ENCODE results near the gene TBC1D10B. TPM values are rescaled to one million over a fixed set of nuclear protein-coding genes. Genes with fewer than 3 reads are reported as not detected.

The TBC1D10B gene, protein sequence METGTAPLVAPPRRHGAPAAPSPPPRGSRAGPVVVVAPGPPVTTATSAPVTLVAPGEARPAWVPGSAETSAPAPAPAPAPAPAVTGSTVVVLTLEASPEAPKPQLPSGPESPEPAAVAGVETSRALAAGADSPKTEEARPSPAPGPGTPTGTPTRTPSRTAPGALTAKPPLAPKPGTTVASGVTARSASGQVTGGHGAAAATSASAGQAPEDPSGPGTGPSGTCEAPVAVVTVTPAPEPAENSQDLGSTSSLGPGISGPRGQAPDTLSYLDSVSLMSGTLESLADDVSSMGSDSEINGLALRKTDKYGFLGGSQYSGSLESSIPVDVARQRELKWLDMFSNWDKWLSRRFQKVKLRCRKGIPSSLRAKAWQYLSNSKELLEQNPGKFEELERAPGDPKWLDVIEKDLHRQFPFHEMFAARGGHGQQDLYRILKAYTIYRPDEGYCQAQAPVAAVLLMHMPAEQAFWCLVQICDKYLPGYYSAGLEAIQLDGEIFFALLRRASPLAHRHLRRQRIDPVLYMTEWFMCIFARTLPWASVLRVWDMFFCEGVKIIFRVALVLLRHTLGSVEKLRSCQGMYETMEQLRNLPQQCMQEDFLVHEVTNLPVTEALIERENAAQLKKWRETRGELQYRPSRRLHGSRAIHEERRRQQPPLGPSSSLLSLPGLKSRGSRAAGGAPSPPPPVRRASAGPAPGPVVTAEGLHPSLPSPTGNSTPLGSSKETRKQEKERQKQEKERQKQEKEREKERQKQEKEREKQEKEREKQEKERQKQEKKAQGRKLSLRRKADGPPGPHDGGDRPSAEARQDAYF
- 63.4 and 64.4 TPM in 2 replicates for total RNA-seq

DNA sequence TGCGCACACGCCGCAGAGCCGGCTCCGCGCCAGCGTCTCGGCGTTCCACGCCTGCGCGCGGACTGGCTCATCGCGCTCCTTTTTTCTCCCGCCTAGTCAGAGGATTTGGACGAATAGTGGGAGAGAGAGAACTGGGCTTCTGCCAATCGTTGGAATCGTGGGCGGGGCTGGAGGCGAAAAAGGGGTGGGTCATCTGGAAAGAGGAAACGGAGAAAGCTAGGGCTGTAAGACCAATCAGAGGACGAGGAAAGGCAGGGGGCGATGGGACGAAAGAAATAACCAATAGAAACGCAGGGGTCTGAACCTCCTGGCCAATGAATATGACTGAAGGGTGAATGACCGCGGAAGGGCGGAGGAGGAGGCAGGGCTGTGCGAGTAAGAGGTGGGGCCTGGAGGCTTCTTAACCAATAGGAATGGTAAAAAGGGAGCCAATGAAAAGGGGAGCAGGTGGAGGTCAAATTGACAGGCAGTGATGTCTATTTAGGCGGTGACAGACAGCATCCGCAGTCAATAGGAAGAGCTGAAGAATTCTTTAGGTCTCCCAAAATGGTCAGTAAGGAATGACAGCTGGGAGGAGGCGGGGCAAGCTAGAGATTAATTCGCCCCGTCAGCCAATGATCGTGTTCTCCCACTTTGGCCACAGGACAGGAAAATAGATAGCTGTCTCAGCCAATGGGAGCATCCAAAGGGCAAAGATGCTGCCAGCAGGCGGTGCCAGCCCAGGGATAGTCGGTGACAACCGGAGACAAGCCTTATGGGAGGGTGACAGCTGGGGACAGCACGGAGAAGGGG, at the start of gene TBC1D10B:
Gene TBC1D10B (minus strand): TSS at position 39 of the 792 bp plus-strand sequence. CDS start 311 bp downstream, outside the sequence.
- peaks cover 26% of the 10 kb centered on the region for H3K36me3 Mint-ChIP-seq (ENCODE audit: low read depth)
- peak within 1 kb of the TSS; percentile 91 for H3K27ac Mint-ChIP-seq
- no peaks in the 10 kb centered on the region for H3K27me3 Mint-ChIP-seq (ENCODE audit: low read depth)
- H3K4me3 Mint-ChIP-seq (ENCODE audit: low read depth) = peak within 1 kb of the TSS; percentile 87
- H3K4me1 Mint-ChIP-seq (ENCODE audit: low read depth) = peaks cover 40% of the 10 kb centered on the region
- intact Hi-C loops (cut with micrococcal nuclease) = loop anchor here (1.0 to 10.0 kb wide), 7 partner anchors 8 to 566 kb away; partner anchors contain the start of genes CD2BP2, MAZ, PRR14 and ZNF768
- H3K9me3 Mint-ChIP-seq = no peaks in the 10 kb centered on the region
- DNase-seq (ENCODE audit: low spot score) = peak; percentile 100

DNA sequence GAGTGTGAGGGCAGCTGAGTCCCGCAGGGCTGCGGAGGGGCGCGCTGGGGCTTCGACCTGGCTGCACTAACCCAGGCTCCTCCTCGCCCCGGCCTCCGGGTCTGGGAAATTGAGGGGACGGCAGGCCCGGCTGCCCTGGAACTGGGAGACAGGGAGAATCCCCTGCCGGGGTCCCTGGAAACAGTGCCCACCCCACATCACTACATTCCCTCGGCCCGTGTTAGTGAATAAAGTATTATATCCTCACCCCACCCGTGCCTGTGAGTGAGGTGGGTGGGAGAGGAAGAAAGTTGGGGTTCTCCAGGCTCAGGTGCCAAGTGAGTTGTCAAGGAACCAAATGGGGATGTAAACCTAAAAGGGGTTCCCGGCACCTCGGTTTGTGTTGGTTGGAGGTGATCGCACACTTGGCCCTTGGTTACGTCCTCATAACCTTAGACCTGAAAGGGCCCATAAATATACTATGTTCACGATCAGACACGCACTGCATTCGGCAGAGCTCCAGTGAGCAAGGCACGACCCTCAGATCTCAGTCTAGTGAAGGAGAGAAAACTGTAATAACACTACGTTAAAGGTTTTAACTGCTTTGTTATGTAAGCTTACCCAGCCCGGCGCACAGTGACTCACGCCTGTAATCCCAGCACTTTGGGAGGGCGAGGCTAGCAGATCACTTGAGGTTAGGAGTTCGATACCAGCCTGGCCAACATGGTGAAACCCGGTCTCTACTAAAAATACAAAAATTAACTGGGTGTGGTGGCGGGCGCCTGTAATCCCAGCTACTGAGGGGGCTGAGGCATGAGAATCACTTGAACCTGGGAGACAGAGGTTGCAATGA, 48.3 kb upstream of the TBC1D10B start:
- H3K27me3 Mint-ChIP-seq (ENCODE audit: low read depth) = no peaks in the 10 kb centered on the region
- intact Hi-C loops (cut with micrococcal nuclease) = no loop called here
- peaks cover 25% of the 10 kb centered on the region for H3K4me1 Mint-ChIP-seq (ENCODE audit: low read depth)
- H3K27ac Mint-ChIP-seq = peak overlapping the region; percentile 54
- H3K9me3 Mint-ChIP-seq = no peaks in the 10 kb centered on the region
- peaks cover 56% of the 10 kb centered on the region for H3K36me3 Mint-ChIP-seq (ENCODE audit: low read depth)
- DNase-seq (ENCODE audit: low spot score) = no peak
- peak overlapping the region; percentile 52 for H3K4me3 Mint-ChIP-seq (ENCODE audit: low read depth)

DNA sequence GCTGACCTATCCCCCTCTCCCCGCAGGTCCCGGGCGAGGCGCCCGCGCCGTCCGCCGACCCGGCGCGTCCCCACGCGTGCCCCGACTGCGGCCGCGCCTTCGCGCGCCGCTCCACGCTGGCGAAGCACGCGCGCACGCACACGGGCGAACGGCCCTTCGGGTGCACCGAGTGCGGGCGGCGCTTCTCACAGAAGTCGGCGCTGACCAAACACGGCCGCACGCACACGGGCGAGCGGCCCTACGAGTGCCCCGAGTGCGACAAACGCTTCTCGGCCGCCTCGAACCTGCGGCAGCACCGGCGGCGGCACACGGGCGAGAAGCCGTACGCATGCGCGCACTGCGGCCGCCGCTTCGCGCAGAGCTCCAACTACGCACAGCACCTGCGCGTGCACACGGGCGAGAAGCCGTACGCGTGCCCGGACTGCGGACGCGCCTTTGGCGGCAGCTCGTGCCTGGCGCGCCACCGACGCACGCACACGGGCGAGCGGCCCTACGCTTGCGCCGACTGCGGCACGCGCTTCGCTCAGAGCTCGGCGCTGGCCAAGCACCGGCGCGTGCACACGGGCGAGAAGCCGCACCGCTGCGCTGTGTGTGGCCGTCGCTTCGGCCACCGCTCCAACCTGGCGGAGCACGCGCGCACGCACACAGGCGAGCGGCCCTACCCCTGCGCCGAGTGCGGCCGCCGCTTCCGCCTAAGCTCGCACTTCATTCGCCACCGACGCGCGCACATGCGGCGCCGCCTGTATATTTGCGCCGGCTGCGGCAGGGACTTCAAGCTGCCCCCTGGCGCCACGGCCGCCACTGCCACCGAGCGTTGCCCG, 47.4 kb upstream of the TBC1D10B start:
- no peak overlapping the region for H3K27ac Mint-ChIP-seq
- peak; percentile 88 for DNase-seq (ENCODE audit: low spot score)
- peak overlapping the region; percentile 52 for H3K4me3 Mint-ChIP-seq (ENCODE audit: low read depth)
- peaks cover 56% of the 10 kb centered on the region for H3K36me3 Mint-ChIP-seq (ENCODE audit: low read depth)
- H3K4me1 Mint-ChIP-seq (ENCODE audit: low read depth) = peaks cover 26% of the 10 kb centered on the region
- no peaks in the 10 kb centered on the region for H3K9me3 Mint-ChIP-seq
- intact Hi-C loops (cut with micrococcal nuclease) = no loop called here
- no peaks in the 10 kb centered on the region for H3K27me3 Mint-ChIP-seq (ENCODE audit: low read depth)

DNA sequence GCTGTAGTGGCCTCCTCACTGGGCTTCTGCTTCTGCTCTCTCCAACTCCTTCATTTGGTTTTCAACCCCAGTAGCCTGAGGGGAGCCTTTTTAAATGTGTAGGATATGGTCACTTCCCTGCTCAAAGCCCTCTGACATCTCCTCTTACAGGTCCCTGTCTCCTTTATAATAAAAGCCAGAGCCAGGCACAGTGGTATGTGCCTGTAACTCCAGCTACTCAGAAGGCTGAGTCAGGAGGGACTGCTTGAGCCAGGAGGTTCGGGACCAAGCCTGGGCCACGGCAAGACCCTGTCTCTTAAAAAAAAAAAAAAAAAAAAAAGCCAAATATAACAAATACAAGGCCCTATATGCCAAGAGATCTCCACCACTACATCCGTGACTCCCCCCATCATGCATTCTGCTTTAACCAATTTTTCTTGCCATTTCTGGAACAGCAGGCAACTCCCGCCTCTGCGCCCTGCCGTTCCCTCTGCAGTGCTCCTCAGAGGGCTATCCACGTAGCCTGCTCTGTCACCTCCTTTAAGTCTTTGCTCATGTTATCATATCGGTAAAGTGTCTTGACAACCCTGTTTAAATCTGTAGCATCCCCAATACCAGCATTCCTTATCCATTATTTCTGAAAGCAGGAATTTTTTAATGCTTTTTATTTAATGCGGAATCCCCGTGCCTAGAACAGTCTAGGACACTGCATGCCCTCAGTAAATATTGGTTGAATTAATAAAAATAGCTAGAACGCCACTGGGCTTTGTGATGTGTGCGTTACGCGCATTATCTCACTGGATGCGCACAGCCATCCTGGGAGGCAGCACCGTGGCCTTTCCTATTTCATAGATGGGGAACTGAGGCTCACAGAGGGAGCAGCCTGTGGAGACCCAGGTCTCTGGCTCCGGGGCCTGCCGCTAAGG, 46.6 kb upstream of the TBC1D10B start:
- peaks cover 30% of the 10 kb centered on the region for H3K4me1 Mint-ChIP-seq (ENCODE audit: low read depth)
- DNase-seq (ENCODE audit: low spot score) = no peak
- H3K9me3 Mint-ChIP-seq = no peaks in the 10 kb centered on the region
- H3K4me3 Mint-ChIP-seq (ENCODE audit: low read depth) = peak overlapping the region; percentile 15
- no peaks in the 10 kb centered on the region for H3K27me3 Mint-ChIP-seq (ENCODE audit: low read depth)
- intact Hi-C loops (cut with micrococcal nuclease) = no loop called here
- H3K27ac Mint-ChIP-seq = peak overlapping the region; percentile 50
- peaks cover 58% of the 10 kb centered on the region for H3K36me3 Mint-ChIP-seq (ENCODE audit: low read depth)

DNA sequence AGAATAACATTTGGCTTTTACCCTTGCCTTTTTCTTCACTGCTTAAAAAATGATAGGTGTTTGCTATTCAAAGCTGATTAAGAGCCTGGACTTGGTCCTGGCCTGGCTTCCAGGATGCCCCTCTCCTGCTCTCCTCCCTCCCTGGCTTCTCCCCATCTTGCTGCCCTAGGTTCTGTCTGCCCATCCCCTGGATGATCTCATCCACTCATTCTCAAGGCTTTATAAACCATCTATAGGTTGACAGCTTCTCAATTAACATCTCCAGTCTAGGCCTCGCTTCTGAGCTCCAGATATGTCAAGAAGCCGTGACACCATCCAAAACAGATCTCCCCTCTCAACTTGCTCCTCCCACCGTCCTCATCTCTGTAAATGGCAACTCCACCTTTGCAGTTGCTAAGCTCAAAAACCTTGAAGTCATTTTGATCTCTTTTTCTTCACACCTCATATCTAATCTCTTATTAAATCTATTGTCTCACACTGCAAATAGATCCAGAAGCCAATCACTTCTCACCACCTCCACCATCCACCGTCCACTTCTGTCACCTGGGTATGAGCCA, 45.8 kb upstream of the TBC1D10B start:
- Mint-ChIP-seq H3K9me3 (no peaks in the 10 kb centered on the region), H3K36me3 (ENCODE audit: low read depth) (peaks cover 51% of the 10 kb centered on the region), H3K4me3 (ENCODE audit: low read depth) (peak overlapping the region; percentile 32), H3K4me1 (ENCODE audit: low read depth) (peaks cover 31% of the 10 kb centered on the region), H3K27me3 (ENCODE audit: low read depth) (no peaks in the 10 kb centered on the region), H3K27ac (peak overlapping the region; percentile 24)
- intact Hi-C loops (cut with micrococcal nuclease) = no loop called here
- no peak for DNase-seq (ENCODE audit: low spot score)

DNA sequence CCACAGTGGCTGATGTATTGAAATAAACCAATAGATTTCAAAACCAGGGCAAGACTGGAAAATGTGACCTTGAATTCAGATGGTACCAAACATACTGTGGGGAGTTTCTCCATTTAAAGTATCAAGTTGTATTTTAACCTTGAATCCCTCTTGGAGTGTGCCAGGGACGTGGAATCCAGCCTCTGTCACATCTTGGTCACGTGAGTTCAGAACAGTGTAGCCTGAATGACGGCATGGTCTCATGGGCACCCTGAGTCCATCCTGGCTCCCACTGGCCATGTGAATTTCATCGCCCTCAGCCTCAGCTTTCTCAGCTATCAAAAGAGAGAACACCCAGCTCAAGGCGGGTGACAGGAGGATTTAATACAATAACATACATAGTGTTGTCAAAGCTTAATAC, 43.9 kb upstream of the TBC1D10B start:
- H3K27me3 Mint-ChIP-seq (ENCODE audit: low read depth) = no peaks in the 10 kb centered on the region
- no peaks in the 10 kb centered on the region for H3K9me3 Mint-ChIP-seq
- H3K4me1 Mint-ChIP-seq (ENCODE audit: low read depth) = peaks cover 36% of the 10 kb centered on the region
- peaks cover 51% of the 10 kb centered on the region for H3K36me3 Mint-ChIP-seq (ENCODE audit: low read depth)
- no peak overlapping the region for H3K4me3 Mint-ChIP-seq (ENCODE audit: low read depth)
- H3K27ac Mint-ChIP-seq = no peak overlapping the region
- intact Hi-C loops (cut with micrococcal nuclease) = no loop called here
- no peak for DNase-seq (ENCODE audit: low spot score)

DNA sequence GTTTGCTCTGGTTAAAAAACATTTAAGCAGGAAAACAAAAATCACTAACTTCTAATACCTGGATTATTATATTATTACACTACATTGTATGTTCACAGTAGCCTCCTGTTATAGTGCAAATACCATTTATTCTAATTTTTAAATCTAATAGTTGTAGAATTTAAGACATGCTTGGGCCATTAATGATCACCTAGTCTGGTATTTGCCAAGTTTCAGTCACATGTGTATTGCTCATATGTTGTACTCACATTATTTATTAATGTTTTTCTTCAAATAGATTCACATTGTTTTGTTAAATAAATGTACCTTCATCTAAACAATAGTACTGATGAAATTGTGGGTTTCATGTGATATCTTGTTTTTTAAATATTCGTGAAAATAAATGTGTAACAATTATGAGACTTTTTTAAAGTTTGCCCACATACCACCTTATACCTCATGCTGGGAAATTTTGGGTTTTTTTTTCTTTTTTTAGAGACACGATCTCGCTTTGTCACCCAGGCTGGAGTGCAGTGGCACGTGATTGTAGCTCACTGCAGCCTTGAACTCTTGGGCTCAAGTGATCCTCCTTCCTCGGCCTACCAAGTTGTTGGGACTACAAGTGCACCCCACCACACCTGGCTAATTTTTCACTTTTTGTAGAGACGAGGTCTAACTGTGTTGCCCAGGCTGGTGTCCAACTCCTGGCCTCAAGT, 43.0 kb upstream of the TBC1D10B start:
- no peak for DNase-seq (ENCODE audit: low spot score)
- Mint-ChIP-seq H3K4me1 (ENCODE audit: low read depth) (peaks cover 39% of the 10 kb centered on the region), H3K36me3 (ENCODE audit: low read depth) (peaks cover 49% of the 10 kb centered on the region), H3K9me3 (no peaks in the 10 kb centered on the region), H3K27me3 (ENCODE audit: low read depth) (no peaks in the 10 kb centered on the region), H3K4me3 (ENCODE audit: low read depth) (no peak overlapping the region), H3K27ac (peak overlapping the region; percentile 53)
- intact Hi-C loops (cut with micrococcal nuclease) = no loop called here

DNA sequence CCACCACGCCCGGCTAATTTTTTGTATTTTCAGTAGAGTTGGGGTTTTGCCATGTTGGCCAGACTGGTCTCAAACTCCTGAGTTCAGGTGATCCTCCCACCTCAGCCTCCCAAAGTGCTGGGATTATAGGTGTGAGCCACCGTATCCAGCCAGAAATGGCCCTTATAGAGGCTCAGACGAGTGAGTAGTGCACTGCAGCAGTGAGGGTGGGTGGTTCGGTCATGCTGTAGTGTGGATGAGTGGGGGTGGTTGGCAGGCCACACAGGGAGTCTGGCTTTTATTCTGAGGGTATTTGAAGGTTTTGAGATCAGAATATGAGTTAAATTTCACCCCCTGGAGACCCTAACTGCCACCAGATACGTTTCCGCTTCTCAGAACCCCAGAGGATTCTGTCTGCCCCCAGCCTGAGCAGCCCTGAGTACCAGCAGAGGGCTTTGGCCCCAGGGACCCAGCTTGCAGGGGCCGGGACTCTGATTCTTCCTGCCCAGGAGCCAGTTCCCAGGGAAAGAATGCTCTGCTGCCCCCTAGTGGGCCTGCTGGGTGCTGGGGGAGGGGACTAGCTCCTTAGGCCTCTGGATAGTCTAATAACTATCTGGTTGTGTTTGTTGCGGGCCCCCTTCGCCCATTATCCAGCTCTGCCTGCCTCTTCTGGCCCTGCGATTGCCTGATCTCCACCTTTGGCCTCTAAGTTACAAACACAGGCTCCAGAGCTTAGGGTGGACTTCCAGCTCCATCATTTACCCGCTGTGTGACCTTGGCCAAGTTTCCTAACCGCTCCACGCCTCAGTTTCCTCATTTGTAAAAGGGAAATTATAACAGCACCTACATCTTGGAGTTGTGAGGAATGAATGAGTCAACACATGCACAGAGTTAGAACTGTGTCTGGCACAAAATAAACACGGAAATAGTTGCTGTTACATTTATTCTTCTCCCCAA, 39.1 kb upstream of the TBC1D10B start:
- H3K27me3 Mint-ChIP-seq (ENCODE audit: low read depth) = no peaks in the 10 kb centered on the region
- peaks cover 29% of the 10 kb centered on the region for H3K4me1 Mint-ChIP-seq (ENCODE audit: low read depth)
- intact Hi-C loops (cut with micrococcal nuclease) = loop anchor here (1.0 to 10.0 kb wide), 5 partner anchors 9 to 315 kb away; partner anchors contain the start of genes CD2BP2, MAPK3, TBC1D10B and TBX6
- peak; percentile 85 for DNase-seq (ENCODE audit: low spot score)
- H3K27ac Mint-ChIP-seq = peak overlapping the region; percentile 22
- H3K4me3 Mint-ChIP-seq (ENCODE audit: low read depth) = peak overlapping the region; percentile 80
- H3K36me3 Mint-ChIP-seq (ENCODE audit: low read depth) = peaks cover 32% of the 10 kb centered on the region
- H3K9me3 Mint-ChIP-seq = no peaks in the 10 kb centered on the region

DNA sequence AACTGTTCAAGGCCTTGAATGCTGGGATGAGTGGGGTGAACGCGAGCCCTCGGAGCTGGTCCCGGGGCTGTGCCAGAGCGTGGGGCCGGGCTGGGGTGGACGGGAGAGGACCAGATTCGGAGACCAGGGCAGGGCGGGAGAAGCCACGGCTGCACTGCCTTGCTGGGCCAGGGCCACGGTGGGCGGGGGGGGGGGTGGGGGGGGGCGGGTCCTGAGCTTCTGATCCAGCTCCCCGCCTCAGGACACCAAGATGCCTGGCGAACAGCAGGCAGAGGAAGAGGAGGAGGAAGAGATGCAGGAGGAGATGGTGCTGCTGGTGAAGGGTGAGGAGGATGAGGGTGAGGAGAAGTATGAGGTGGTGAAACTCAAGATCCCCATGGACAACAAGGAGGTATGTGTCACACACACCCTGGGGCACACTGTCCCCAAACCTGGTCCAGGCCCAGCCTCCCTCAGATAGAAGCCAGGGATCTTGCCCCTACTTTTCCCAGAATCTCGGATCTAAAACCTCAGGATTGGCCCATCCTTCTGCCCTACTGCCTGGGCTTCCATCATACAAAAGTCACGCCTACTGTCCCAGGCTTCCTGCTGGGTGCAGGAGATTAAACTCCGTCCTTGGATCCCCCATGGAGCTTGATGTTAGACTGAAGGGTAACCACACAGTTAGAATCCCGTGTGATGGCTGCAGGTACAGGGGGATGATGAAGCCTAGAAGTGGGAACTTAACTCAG, 37.7 kb upstream of the TBC1D10B start:
- H3K27me3 Mint-ChIP-seq (ENCODE audit: low read depth) = no peaks in the 10 kb centered on the region

More for the DNA sequence above, 37.7 kb upstream of the TBC1D10B start:
- H3K9me3 Mint-ChIP-seq = no peaks in the 10 kb centered on the region
- peaks cover 23% of the 10 kb centered on the region for H3K36me3 Mint-ChIP-seq (ENCODE audit: low read depth)
- peak overlapping the region; percentile 80 for H3K4me3 Mint-ChIP-seq (ENCODE audit: low read depth)
- H3K27ac Mint-ChIP-seq = peak overlapping the region; percentile 79
- no peak for DNase-seq (ENCODE audit: low spot score)
- H3K4me1 Mint-ChIP-seq (ENCODE audit: low read depth) = peaks cover 28% of the 10 kb centered on the region
- intact Hi-C loops (cut with micrococcal nuclease) = loop anchor here (2.0 to 10.0 kb wide), 6 partner anchors 23 to 313 kb away; partner anchors contain the start of genes CD2BP2, DCTPP1, MAPK3 and TBC1D10B
